ENCODE data around the gene LHFPL6. TPM values are rescaled to one million over a fixed set of nuclear protein-coding genes. Genes with fewer than 3 reads are reported as not detected.
A peak's percentile ranks its signal among the peaks of the same experiment; 100 is the strongest.

The LHFPL6 gene
- total and polyA plus RNA-seq, 8 donors: 50.5 to 113 (median 80.2) TPM

DNA sequence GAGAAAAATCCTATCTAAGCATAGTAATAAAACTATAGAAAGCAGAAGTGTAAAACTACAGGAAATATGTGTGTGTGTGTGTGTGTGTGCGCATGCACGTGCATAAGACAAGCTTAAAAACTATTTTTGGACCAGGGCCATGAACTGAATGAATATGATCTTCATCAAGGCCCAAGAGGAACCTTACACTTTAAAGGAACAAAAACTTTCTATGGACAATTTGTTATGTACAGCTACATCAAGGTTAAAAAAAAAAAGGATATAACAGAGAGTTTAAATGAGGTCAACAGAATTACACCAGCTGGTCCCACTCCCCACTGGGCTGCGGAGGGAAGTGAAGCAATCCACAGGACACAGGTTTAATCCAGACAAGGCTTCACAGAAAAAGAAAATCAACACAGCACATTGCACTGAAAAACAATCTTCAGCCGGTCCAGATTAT is 151.1 kb downstream of the LHFPL6 start:
- intact Hi-C loops (cut with DNase I): no loop called here
- Histone ChIP-seq H3K9me3 (no peaks in the 10 kb centered on the region), H3K4me1 (peaks cover 13 to 24% of the 10 kb centered on the region in 2 donors), H3K27ac (no peak overlapping the region), H3K4me3 (no peak overlapping the region), H3K36me3 (no peaks in the 10 kb centered on the region), H3K27me3 (no peaks in the 10 kb centered on the region)
- DNase-seq (peak in 2 of 4 donors; percentile 23 to 50), ATAC-seq (peak; percentile 63)
- TF ChIP-seq, protein P1, sequence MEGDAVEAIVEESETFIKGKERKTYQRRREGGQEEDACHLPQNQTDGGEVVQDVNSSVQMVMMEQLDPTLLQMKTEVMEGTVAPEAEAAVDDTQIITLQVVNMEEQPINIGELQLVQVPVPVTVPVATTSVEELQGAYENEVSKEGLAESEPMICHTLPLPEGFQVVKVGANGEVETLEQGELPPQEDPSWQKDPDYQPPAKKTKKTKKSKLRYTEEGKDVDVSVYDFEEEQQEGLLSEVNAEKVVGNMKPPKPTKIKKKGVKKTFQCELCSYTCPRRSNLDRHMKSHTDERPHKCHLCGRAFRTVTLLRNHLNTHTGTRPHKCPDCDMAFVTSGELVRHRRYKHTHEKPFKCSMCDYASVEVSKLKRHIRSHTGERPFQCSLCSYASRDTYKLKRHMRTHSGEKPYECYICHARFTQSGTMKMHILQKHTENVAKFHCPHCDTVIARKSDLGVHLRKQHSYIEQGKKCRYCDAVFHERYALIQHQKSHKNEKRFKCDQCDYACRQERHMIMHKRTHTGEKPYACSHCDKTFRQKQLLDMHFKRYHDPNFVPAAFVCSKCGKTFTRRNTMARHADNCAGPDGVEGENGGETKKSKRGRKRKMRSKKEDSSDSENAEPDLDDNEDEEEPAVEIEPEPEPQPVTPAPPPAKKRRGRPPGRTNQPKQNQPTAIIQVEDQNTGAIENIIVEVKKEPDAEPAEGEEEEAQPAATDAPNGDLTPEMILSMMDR (IDR thresholded peaks at IDR 0.05): no peak

DNA sequence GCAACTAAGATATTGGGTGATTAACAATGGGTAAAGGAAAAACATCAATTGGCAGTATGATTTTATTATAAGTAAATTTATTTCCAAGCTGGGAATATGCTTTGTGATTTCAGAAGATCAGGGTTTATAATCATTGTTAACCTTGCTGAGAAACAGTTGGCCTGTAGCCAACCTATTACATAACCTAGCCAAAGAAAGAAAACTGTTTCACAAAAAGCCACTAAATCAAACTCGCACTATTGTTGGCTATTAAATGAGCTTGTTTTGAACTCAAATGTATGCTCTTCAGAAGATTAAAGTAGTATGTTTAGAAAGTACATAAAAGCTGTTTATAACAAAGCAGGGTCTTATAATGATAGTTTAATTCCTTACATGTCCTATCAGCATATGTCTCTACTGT is 151.7 kb downstream of the LHFPL6 start:
- H3K9me3 ChIP-seq: no peaks in the 10 kb centered on the region
- no peak for ATAC-seq
- TF ChIP-seq, protein P1 (IDR thresholded peaks at IDR 0.05): no peak
- H3K27me3 ChIP-seq: no peaks in the 10 kb centered on the region
- H3K4me3 ChIP-seq: no peak overlapping the region
- DNase-seq: peak in 1 of 4 donors; percentile 41
- intact Hi-C loops (cut with DNase I): no loop called here
- H3K27ac ChIP-seq: no peak overlapping the region
- no peaks in the 10 kb centered on the region for H3K36me3 ChIP-seq
- peaks cover 13 to 24% of the 10 kb centered on the region in 2 donors for H3K4me1 ChIP-seq

GRCh38 chr13:39450176-39450575 is 152.8 kb downstream of the LHFPL6 start:
- H3K27ac ChIP-seq: no peak overlapping the region
- ATAC-seq (no peak), DNase-seq (no peak)
- intact Hi-C loops (cut with DNase I): no loop called here
- H3K4me3 ChIP-seq: no peak overlapping the region
- no peaks in the 10 kb centered on the region for H3K9me3 ChIP-seq
- H3K27me3 ChIP-seq: no peaks in the 10 kb centered on the region
- peaks cover 13 to 24% of the 10 kb centered on the region in 2 donors for H3K4me1 ChIP-seq
- TF ChIP-seq, protein P1 (IDR thresholded peaks at IDR 0.05): no peak
- H3K36me3 ChIP-seq: no peaks in the 10 kb centered on the region

DNA sequence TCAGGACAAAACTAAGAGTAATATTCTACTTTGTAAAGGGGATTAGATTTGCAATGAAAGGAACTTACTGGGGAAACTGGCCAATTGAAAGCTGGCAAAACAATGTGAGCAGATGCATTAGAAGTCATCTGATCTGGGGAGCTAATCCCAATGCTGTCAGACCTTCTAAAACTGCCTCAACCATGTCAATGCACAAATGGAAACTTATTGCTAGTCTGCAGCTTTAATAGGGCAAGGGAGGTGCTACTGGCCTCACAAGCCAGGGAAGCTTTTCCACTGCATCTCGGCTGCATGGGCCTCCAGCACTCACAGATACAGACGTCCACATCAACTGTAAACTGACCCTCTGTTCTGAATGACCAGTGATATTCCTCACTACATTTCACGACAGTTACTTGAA is 154.2 kb downstream of the LHFPL6 start:
- intact Hi-C loops (cut with DNase I): no loop called here
- Histone ChIP-seq H3K27me3 (no peaks in the 10 kb centered on the region), H3K9me3 (no peaks in the 10 kb centered on the region), H3K4me3 (no peak overlapping the region), H3K27ac (no peak overlapping the region), H3K4me1 (peaks cover 13 to 24% of the 10 kb centered on the region in 2 donors), H3K36me3 (no peaks in the 10 kb centered on the region)
- TF ChIP-seq, protein P1 (IDR thresholded peaks at IDR 0.05): no peak
- DNase-seq (no peak), ATAC-seq (no peak)

- Histone ChIP-seq H3K4me3 (no peak overlapping the region), H3K9me3 (no peaks in the 10 kb centered on the region), H3K27ac (no peak overlapping the region), H3K27me3 (no peaks in the 10 kb centered on the region), H3K4me1 (peaks cover under 1 to 11% of the 10 kb centered on the region in 2 donors), H3K36me3 (no peaks in the 10 kb centered on the region)
- TF ChIP-seq, protein P1 (IDR thresholded peaks at IDR 0.05): no peak
- ATAC-seq (no peak), DNase-seq (no peak)
- intact Hi-C loops (cut with DNase I): no loop called here
Observed at GRCh38 chr13:39446865-39447264, 156.1 kb downstream of the LHFPL6 start.
